H1 (cell line): ENCODE data around the gene RAB3GAP2.

ENCODE experiments used
- CTCF ChIP-seq, 3 experiments: IDR thresholded peaks; 1 replicate in 2 of 3; 2 replicates in 1 of 3; pipeline versions ENCODE4 v1.5.1 to v1.6.1; 2011; ENCODE audit warnings: low read length in 3 of 3, mild to moderate bottlenecking in 3 of 3, inconsistent platforms in 2 of 3, low read depth in 1 of 3, moderate library complexity in 1 of 3; ENCODE audit not compliant: insufficient read depth in 1 of 3; ENCODE audit errors: control extremely low read depth in 1 of 3
- EZH2 ChIP-seq: fragments of 200-600 bp; sonication (generic); IDR thresholded peaks from 2 replicates; pipeline ENCODE4 v1.7.1; 2012; ENCODE audit warnings: low read depth, mild to moderate bottlenecking, moderate library complexity, low read length, inconsistent platforms; ENCODE audit not compliant: severe bottlenecking
- POLR2A ChIP-seq, 2 experiments: IDR thresholded peaks; 1 replicate in 1 of 2; 2 replicates in 1 of 2; pipeline ENCODE4 v1.6.1; 2011; ENCODE audit warnings: low read depth in 2 of 2, low read length in 2 of 2, mild to moderate bottlenecking in 2 of 2; ENCODE audit errors: control extremely low read depth in 1 of 2
- POLR2AphosphoS5 ChIP-seq: IDR thresholded peaks from 2 replicates; pipeline ENCODE4 v1.6.1; 2011; ENCODE audit warnings: low read depth, low read length
- RXRA ChIP-seq: IDR thresholded peaks from 2 replicates; pipeline ENCODE4 v1.6.1; 2011; ENCODE audit warnings: low read depth, mild to moderate bottlenecking, low read length, moderate library complexity; ENCODE audit not compliant: insufficient read depth
- YY1 ChIP-seq: IDR thresholded peaks from 2 replicates; pipeline ENCODE4 v1.6.1; 2011; ENCODE audit warnings: low read depth, mild to moderate bottlenecking, low read length

GRCh38 chr1:220301630-220302029, 29.4 kb upstream of the RAB3GAP2 start:
- TF ChIP-seq POLR2A (IDR thresholded peaks at IDR 0.05; ENCODE audit: control extremely low read depth in 1 of 2, low read depth in 2 of 2, low read length in 2 of 2) (no peak), POLR2AphosphoS5 (no peak), YY1 (no peak), CTCF (IDR thresholded peaks at IDR 0.05; ENCODE audit: control extremely low read depth in 1 of 3, insufficient read depth in 1 of 3, low read depth in 1 of 3, low read length in 3 of 3) (no peak), EZH2 (no peak), RXRA (no peak)
